G401.6 (cell line): ENCODE measurements around the gene MYEOV.

Source experiments
- FAIRE-seq: peaks from 2 replicates; lab custom pipeline; 2012; peaks lifted over from hg19 to GRCh38; lab: Jason Lieb, UNC

MYEOV gene

GRCh38 chr11:69265911-69266510 is 27.9 kb upstream of the MYEOV start:
- FAIRE-seq: no peak

- FAIRE-seq: no peak
Measured at GRCh38 chr11:69267395-69267805, 26.6 kb upstream of the MYEOV start.

GRCh38 chr11:69268911-69269310 is 25.0 kb upstream of the MYEOV start:
- FAIRE-seq: no peak

- FAIRE-seq: no peak
Measured at GRCh38 chr11:69269388-69269787, 24.6 kb upstream of the MYEOV start.

GRCh38 chr11:69269926-69270697 is 23.8 kb upstream of the MYEOV start:
- FAIRE-seq: no peak

GRCh38 chr11:69270941-69271340 is 23.0 kb upstream of the MYEOV start:
- no peak for FAIRE-seq

- no peak for FAIRE-seq
Measured at GRCh38 chr11:69272055-69272454, 21.9 kb upstream of the MYEOV start.

- no peak for FAIRE-seq
Measured at GRCh38 chr11:69272831-69273485, 21.0 kb upstream of the MYEOV start.

GRCh38 chr11:69273571-69273970 is 20.4 kb upstream of the MYEOV start:
- FAIRE-seq: no peak

- FAIRE-seq: no peak
Measured at GRCh38 chr11:69274531-69275016, 19.4 kb upstream of the MYEOV start.

- FAIRE-seq: no peak
Measured at GRCh38 chr11:69275178-69275577, 18.8 kb upstream of the MYEOV start.

- no peak for FAIRE-seq
Measured at GRCh38 chr11:69276165-69276564, 17.8 kb upstream of the MYEOV start.

- FAIRE-seq: no peak
Measured at GRCh38 chr11:69277074-69277809, 16.7 kb upstream of the MYEOV start.

- FAIRE-seq: no peak
Measured at GRCh38 chr11:69278091-69278867, 15.7 kb upstream of the MYEOV start.

- FAIRE-seq: no peak
Measured at GRCh38 chr11:69280451-69280850, 13.5 kb upstream of the MYEOV start.

GRCh38 chr11:69280994-69281393 is 13.0 kb upstream of the MYEOV start:
- FAIRE-seq: no peak

- no peak for FAIRE-seq
Measured at GRCh38 chr11:69283446-69283845, 10.5 kb upstream of the MYEOV start.

GRCh38 chr11:69284081-69284511 is 9.9 kb upstream of the MYEOV start:
- no peak for FAIRE-seq

- FAIRE-seq: no peak
Measured at GRCh38 chr11:69285091-69285490, 8.9 kb upstream of the MYEOV start.

- no peak for FAIRE-seq
Measured at GRCh38 chr11:69285766-69286165, 8.2 kb upstream of the MYEOV start.
